SK-N-SH treated with all-trans-retinoic acid at 6 μM for 48 hours (cell line): ENCODE data around the gene TMEM147.

Source experiments
- ATAC-seq: fragments of 200-7000 bp; cut with Tn5 transposase; 3 replicates; pipeline ENCODE4 v1.9.1; 2020; ENCODE audit warnings: mild to moderate bottlenecking, moderate library complexity
- ARNTL ChIP-seq: fragments of 450-650 bp; formaldehyde crosslinking; IDR thresholded peaks from 2 replicates; pipeline ENCODE4 v1.5.0; 2020; ENCODE audit warnings: low read depth, mild to moderate bottlenecking, moderate library complexity, borderline replicate concordance
- BACH2 ChIP-seq: fragments of 250-450 bp; sonication (Bioruptor Pico); IDR thresholded peaks from 2 replicates; pipeline ENCODE4 v1.9.0; 2021; ENCODE audit warnings: mild to moderate bottlenecking, borderline replicate concordance
- CSDC2 ChIP-seq: fragments of 250-450 bp; sonication (Bioruptor Pico); IDR thresholded peaks from 2 replicates; pipeline ENCODE4 v1.5.0; 2020; ENCODE audit warnings: mild to moderate bottlenecking, moderate library complexity
- ESRRG ChIP-seq: fragments of 250-450 bp; sonication (Bioruptor Pico); IDR thresholded peaks from 2 replicates; pipeline ENCODE4 v1.6.1; 2021; ENCODE audit warnings: mild to moderate bottlenecking
- GLIS3 ChIP-seq: fragments of 250-450 bp; sonication (Bioruptor Pico); IDR thresholded peaks from 2 replicates; pipeline ENCODE4 v1.5.0; 2020; ENCODE audit warnings: mild to moderate bottlenecking, moderate library complexity
- ISL1 ChIP-seq: fragments of 250-450 bp; sonication (Bioruptor Pico); IDR thresholded peaks from 2 replicates; pipeline ENCODE4 v2.1.2; 2022; ENCODE audit warnings: mild to moderate bottlenecking, moderate library complexity
- PPARA ChIP-seq: fragments of 250-450 bp; sonication (Bioruptor Pico); IDR thresholded peaks from 2 replicates; pipeline ENCODE4 v1.5.0; 2020; ENCODE audit warnings: mild to moderate bottlenecking, borderline replicate concordance
- RARB ChIP-seq: fragments of 250-450 bp; sonication (Bioruptor Pico); IDR thresholded peaks from 2 replicates; pipeline ENCODE4 v1.8.0; 2021; ENCODE audit warnings: mild to moderate bottlenecking, moderate library complexity
- TCF4 ChIP-seq: fragments of 250-450 bp; sonication (Bioruptor Pico); IDR thresholded peaks from 2 replicates; pipeline ENCODE4 v1.8.0; 2021; ENCODE audit warnings: mild to moderate bottlenecking, moderate library complexity, borderline replicate concordance
- TOX ChIP-seq: fragments of 250-450 bp; sonication (Bioruptor Pico); IDR thresholded peaks from 2 replicates; pipeline ENCODE4 v1.8.0; 2021; ENCODE audit warnings: mild to moderate bottlenecking, moderate library complexity, borderline replicate concordance
- ZC3H10 ChIP-seq: fragments of 250-450 bp; sonication (Bioruptor Pico); IDR thresholded peaks from 2 replicates; pipeline ENCODE4 v1.5.1; 2021; ENCODE audit warnings: mild to moderate bottlenecking, moderate library complexity
- ZFP3 ChIP-seq: fragments of 250-450 bp; sonication (Bioruptor Pico); IDR thresholded peaks from 2 replicates; pipeline ENCODE4 v1.5.0; 2020; ENCODE audit warnings: mild to moderate bottlenecking, moderate library complexity
- ZFP30 ChIP-seq: fragments of 450-650 bp; formaldehyde crosslinking; IDR thresholded peaks from 2 replicates; pipeline ENCODE4 v1.5.0; 2022; ENCODE audit warnings: mild to moderate bottlenecking, moderate library complexity
- ZNF565 ChIP-seq: fragments of 450-650 bp; formaldehyde crosslinking; conservative IDR thresholded peaks from 2 replicates; pipeline ENCODE4 v1.5.0; 2020; ENCODE audit warnings: low read depth, mild to moderate bottlenecking, moderate library complexity
- ZNF70 ChIP-seq: fragments of 450-650 bp; formaldehyde crosslinking; IDR thresholded peaks from 2 replicates; pipeline ENCODE4 v1.5.0; 2020; ENCODE audit warnings: mild to moderate bottlenecking, moderate library complexity
- ZNF8 ChIP-seq: fragments of 450-650 bp; formaldehyde crosslinking; IDR thresholded peaks from 2 replicates; pipeline ENCODE4 v1.5.0; 2020; ENCODE audit warnings: mild to moderate bottlenecking, moderate library complexity
- TF ChIP-seq, protein P1 (sequence below): fragments of 250-450 bp; sonication (Bioruptor Pico); IDR thresholded peaks from 2 replicates; pipeline ENCODE4 v1.5.0; 2020; ENCODE audit warnings: mild to moderate bottlenecking, moderate library complexity
- TF ChIP-seq, protein P2 (sequence below): fragments of 250-450 bp; sonication (Bioruptor Pico); IDR thresholded peaks from 2 replicates; pipeline ENCODE4 v1.5.1; 2021; ENCODE audit warnings: mild to moderate bottlenecking, moderate library complexity
- TF ChIP-seq, protein P3 (sequence below): fragments of 250-450 bp; sonication (Bioruptor Pico); IDR thresholded peaks from 2 replicates; pipeline ENCODE4 v1.8.0; 2020; ENCODE audit warnings: mild to moderate bottlenecking, moderate library complexity, borderline replicate concordance
- TF ChIP-seq, protein P4 (sequence below): fragments of 250-450 bp; sonication (Bioruptor Pico); IDR thresholded peaks from 2 replicates; pipeline ENCODE4 v1.5.1; 2020; ENCODE audit warnings: low read depth, mild to moderate bottlenecking, moderate library complexity
- TF ChIP-seq, protein P5 (sequence below): fragments of 250-450 bp; sonication (Bioruptor Pico); IDR thresholded peaks from 2 replicates; pipeline ENCODE4 v1.8.0; 2021; ENCODE audit warnings: low read depth, mild to moderate bottlenecking, moderate library complexity, borderline replicate concordance

Gene TMEM147

DNA sequence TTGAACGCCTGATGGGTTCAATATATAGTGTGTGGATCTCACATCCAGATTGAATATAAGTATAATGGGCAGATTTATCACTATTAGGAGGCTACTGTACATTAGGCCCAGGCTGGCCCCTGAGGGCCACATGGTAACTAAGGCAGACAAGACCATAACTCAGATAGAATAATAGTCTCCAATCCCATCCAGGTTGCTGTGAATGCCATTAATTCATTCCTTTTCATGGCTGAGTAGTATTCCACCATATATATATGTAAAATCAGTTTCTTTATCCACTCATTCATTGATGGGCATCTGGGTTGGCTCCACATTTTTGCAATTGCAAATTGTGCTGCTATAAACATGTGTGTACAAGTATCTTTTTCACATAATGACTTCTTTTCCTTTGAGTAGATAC, 32.5 kb downstream of the TMEM147 start (continued):
- TF ChIP-seq TOX (CRISPR knock-in tag) (no peak), ZNF70 (CRISPR knock-in tag) (no peak)
- TF ChIP-seq, all 23 proteins: peak for 0

DNA sequence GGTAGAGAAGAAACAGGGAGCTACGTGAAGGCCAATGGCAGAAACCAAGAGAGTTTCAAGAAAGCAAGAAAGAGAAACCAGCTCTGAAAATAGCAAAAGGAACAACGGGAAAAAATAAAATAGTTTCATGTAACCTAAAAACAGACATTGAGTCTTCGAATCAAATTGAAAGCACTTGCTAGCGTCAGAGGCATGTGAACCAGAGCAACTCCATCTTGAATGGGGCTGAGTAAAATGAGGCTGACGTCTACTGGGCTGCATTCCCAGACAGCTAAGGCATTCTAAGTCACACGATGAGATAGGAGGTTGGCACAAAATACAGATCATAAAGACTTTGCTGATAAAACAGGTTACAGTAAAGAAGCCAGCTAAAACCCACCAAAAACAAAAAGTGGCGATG, 33.3 kb downstream of the TMEM147 start:
- TF ChIP-seq, protein P1, sequence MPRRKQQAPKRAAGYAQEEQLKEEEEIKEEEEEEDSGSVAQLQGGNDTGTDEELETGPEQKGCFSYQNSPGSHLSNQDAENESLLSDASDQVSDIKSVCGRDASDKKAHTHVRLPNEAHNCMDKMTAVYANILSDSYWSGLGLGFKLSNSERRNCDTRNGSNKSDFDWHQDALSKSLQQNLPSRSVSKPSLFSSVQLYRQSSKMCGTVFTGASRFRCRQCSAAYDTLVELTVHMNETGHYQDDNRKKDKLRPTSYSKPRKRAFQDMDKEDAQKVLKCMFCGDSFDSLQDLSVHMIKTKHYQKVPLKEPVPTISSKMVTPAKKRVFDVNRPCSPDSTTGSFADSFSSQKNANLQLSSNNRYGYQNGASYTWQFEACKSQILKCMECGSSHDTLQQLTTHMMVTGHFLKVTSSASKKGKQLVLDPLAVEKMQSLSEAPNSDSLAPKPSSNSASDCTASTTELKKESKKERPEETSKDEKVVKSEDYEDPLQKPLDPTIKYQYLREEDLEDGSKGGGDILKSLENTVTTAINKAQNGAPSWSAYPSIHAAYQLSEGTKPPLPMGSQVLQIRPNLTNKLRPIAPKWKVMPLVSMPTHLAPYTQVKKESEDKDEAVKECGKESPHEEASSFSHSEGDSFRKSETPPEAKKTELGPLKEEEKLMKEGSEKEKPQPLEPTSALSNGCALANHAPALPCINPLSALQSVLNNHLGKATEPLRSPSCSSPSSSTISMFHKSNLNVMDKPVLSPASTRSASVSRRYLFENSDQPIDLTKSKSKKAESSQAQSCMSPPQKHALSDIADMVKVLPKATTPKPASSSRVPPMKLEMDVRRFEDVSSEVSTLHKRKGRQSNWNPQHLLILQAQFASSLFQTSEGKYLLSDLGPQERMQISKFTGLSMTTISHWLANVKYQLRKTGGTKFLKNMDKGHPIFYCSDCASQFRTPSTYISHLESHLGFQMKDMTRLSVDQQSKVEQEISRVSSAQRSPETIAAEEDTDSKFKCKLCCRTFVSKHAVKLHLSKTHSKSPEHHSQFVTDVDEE: no peak
- no peak for TF ChIP-seq GLIS3
- no peak for TF ChIP-seq BACH2 (CRISPR knock-in tag)
- no peak for TF ChIP-seq ESRRG
- TF ChIP-seq ARNTL: no peak
- TF ChIP-seq ZC3H10 (CRISPR knock-in tag): no peak
- no peak for TF ChIP-seq PPARA (CRISPR knock-in tag)
- TF ChIP-seq ZNF565: no peak
- TF ChIP-seq ZNF70 (CRISPR knock-in tag): no peak
- TF ChIP-seq, protein P2, sequence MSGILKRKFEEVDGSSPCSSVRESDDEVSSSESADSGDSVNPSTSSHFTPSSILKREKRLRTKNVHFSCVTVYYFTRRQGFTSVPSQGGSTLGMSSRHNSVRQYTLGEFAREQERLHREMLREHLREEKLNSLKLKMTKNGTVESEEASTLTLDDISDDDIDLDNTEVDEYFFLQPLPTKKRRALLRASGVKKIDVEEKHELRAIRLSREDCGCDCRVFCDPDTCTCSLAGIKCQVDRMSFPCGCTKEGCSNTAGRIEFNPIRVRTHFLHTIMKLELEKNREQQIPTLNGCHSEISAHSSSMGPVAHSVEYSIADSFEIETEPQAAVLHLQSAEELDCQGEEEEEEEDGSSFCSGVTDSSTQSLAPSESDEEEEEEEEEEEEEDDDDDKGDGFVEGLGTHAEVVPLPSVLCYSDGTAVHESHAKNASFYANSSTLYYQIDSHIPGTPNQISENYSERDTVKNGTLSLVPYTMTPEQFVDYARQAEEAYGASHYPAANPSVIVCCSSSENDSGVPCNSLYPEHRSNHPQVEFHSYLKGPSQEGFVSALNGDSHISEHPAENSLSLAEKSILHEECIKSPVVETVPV (CRISPR knock-in tag): no peak
- no peak for TF ChIP-seq TCF4 (CRISPR knock-in tag)
- TF ChIP-seq ZFP30 (CRISPR knock-in tag): no peak
- TF ChIP-seq ZFP3: no peak
- TF ChIP-seq, protein P3, sequence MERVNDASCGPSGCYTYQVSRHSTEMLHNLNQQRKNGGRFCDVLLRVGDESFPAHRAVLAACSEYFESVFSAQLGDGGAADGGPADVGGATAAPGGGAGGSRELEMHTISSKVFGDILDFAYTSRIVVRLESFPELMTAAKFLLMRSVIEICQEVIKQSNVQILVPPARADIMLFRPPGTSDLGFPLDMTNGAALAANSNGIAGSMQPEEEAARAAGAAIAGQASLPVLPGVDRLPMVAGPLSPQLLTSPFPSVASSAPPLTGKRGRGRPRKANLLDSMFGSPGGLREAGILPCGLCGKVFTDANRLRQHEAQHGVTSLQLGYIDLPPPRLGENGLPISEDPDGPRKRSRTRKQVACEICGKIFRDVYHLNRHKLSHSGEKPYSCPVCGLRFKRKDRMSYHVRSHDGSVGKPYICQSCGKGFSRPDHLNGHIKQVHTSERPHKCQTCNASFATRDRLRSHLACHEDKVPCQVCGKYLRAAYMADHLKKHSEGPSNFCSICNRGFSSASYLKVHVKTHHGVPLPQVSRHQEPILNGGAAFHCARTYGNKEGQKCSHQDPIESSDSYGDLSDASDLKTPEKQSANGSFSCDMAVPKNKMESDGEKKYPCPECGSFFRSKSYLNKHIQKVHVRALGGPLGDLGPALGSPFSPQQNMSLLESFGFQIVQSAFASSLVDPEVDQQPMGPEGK (CRISPR knock-in tag): no peak
- TF ChIP-seq, protein P4, sequence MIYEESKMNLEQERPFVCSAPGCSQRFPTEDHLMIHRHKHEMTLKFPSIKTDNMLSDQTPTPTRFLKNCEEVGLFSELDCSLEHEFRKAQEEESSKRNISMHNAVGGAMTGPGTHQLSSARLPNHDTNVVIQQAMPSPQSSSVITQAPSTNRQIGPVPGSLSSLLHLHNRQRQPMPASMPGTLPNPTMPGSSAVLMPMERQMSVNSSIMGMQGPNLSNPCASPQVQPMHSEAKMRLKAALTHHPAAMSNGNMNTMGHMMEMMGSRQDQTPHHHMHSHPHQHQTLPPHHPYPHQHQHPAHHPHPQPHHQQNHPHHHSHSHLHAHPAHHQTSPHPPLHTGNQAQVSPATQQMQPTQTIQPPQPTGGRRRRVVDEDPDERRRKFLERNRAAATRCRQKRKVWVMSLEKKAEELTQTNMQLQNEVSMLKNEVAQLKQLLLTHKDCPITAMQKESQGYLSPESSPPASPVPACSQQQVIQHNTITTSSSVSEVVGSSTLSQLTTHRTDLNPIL: no peak
- no peak for TF ChIP-seq RARB (CRISPR knock-in tag)
- no peak for TF ChIP-seq TOX (CRISPR knock-in tag)
- no peak for TF ChIP-seq CSDC2 (CRISPR knock-in tag)
- TF ChIP-seq ZNF8 (CRISPR knock-in tag): no peak
- ATAC-seq: no peak

DNA sequence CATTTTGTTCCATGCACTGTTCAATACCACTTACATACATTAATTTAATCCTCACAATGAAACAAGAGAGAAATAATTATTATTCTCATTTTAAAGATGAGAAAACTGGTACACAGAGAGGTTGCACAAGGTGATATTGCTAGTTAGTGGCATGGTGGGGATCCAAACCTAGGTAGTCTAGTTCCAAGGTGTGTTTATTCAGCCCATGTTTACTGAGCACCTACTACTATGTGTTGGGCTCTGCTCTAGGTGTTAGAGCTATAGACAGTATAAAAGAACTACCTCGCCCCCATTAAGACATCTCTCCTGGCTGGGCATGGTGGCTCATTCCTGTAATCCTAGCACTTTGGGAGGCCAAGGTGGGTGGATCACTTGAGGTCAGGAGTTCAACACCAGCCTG, 37.3 kb downstream of the TMEM147 start:
- TF ChIP-seq ZC3H10 (CRISPR knock-in tag): no peak
- TF ChIP-seq, protein P2 (CRISPR knock-in tag): no peak
- no peak for TF ChIP-seq TOX (CRISPR knock-in tag)
- TF ChIP-seq, protein P5, sequence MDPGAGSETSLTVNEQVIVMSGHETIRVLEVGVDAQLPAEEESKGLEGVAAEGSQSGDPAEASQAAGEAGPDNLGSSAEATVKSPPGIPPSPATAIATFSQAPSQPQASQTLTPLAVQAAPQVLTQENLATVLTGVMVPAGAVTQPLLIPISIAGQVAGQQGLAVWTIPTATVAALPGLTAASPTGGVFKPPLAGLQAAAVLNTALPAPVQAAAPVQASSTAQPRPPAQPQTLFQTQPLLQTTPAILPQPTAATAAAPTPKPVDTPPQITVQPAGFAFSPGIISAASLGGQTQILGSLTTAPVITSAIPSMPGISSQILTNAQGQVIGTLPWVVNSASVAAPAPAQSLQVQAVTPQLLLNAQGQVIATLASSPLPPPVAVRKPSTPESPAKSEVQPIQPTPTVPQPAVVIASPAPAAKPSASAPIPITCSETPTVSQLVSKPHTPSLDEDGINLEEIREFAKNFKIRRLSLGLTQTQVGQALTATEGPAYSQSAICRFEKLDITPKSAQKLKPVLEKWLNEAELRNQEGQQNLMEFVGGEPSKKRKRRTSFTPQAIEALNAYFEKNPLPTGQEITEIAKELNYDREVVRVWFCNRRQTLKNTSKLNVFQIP: no peak
- no peak for TF ChIP-seq ISL1
- TF ChIP-seq PPARA (CRISPR knock-in tag): no peak
- TF ChIP-seq ESRRG: no peak
- no peak for TF ChIP-seq ZNF565
- ATAC-seq: no peak
